HG03521 (cell line): ENCODE data around the gene RNGTT.

Experiments
- ATAC-seq: cut with Tn5 transposase; IDR thresholded peaks from one replicate; pipeline ENCODE4 v1.9.1; 2021; ENCODE audit warnings: mild to moderate bottlenecking, moderate library complexity; ENCODE audit not compliant: unreplicated experiment

The RNGTT gene

DNA sequence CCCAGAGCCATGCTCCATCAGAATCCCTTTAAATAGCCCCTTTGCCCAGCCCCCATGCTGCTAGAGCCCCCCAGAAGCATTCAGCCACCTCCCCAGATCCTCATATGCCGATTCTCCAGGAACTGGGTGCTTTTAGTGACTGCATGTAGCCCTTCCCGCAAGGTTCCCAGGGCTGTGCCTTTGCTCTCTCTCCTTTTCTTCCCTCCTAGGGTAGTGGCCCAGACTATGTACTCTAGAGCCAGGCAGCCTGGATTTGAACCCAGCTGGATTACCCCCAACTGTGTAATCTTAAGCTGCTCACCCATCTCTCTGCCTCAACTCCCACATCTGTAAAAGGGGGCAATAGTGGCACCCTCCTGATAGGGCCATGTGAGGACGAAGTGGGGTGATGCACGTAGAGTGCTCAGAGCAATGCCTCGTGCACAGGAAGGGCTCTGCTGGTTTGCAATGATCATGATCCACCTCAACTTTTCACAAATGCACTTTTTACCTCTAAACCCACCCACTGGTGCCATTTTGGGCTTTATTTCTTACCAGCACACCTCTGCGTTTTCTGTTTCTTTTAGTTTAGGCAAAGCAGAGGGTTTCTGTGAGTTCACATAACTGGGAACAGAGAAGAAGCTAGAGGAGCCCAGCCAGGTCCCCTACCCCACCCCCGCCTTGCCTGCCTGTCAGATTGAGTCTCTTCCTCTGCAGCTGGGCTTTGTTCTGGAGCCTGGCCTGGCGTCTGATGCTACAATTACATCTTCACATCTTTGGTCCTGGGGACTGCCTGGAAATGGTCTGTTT is 396.5 kb downstream of the RNGTT start:
- peak; percentile 45 for ATAC-seq

DNA sequence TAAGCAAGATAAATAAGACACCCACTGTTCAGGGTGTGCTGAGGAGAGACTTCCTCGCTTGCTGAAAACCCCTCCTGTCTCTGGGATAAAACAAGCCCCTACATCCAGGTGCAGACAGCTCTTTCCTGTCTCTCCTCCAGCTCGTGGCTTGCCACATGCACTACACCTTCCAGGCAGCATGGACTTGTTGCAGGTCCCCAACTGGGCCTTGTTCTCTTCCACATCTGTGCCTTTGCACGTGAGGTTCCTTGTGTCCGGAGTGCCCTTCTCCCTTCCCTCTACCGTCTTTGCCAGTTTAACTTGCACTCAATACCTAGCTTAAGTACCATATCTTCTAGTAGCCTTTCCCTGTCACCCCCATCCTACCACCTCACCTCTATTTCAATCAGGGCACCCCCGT is 397.6 kb downstream of the RNGTT start:
- no peak for ATAC-seq

DNA sequence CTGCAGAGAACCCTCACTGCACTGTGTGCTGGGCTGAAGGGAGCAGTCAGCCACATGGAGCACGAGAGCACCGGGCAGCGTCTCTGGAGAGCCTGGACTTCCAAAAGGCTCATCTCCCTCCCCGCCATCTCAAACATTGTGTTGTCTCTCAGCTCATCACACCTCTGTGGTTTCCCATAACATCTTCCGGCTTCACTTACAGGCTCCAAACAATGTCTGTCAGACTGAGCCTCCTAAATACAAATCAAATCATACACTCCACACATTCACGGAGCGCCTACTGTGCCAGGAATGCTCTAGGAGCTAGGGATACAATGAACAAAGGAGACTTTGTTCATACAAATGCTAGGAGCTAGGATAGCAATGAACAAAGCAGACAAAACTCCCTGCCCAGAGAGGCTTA is 398.0 kb downstream of the RNGTT start:
- no peak for ATAC-seq

DNA sequence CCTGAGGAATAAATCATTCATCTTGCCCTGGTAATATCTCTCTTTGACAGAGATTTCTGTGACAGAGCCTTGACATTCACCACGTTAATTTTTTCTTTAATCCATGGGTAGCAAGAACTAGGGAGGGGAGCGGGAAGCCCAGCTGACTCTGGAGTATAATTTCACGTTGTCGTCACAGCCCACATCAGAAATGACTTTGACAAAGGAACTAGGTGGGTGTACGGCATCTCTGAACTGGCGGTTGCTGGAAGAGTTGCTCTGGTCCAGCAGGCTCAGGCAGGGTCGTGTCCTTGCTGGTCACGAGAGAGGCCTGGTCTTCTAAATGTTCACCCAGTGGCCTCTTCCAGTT is 400.2 kb downstream of the RNGTT start:
- no peak for ATAC-seq

DNA sequence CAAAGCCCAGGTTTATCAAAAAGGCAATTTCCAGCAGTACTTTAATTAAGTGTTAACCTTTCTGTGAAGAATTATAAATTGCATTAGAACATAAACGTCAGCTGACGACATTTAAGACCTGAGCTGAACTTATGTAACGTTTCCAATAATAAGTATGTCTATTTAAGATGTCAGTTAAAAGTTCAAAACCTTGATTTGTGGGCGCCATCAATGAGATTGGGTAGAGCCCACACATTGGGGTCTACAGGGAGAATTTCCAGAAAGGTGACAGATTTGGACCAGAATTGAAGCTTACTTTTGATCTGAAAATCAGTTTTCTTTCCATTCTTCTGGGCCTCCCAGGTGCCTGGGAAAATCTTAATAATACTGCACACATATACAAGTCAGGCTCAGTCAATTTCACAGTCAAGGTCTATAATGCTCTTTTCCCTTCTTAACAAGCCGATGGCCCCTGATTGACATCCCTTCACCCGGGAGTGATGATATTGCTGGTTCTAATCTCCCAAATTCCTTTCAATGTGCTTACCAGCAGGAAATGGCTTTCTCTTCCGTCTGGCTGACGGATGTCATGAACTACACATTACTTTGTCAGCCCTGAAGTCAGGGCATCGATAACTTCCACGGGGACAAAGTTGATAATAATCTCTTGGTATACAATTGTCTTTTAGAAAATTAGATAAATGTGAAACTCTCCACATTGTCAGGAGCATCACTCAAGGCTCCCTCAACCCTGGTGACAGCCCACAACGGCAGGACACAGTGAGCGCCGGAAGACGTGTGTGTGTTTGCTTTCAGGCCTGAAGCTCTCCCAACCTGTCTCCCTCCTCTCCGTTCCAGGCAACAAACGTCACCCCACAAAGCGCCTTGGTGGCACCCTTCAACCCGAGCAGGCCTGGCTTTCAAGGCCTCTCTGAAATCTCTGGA is 400.8 kb downstream of the RNGTT start:
- no peak for ATAC-seq

DNA sequence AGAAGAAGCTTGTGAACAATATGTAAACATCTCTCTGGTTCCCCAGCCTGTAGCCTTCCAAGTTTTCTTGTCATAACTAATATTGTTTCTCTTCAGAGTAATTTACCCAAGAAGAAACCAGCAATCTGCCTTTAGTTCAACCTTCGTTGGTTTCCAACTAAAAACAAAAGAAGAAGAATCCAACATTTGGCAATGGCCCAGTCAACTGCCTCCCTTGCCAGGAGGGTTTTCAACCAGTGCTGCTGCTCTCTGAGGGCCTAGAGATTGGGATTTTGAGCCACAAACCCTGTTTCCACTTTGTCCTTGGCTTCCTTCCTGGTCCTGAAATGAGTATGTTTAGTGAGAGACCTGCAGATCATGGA is 401.5 kb downstream of the RNGTT start:
- no peak for ATAC-seq

DNA sequence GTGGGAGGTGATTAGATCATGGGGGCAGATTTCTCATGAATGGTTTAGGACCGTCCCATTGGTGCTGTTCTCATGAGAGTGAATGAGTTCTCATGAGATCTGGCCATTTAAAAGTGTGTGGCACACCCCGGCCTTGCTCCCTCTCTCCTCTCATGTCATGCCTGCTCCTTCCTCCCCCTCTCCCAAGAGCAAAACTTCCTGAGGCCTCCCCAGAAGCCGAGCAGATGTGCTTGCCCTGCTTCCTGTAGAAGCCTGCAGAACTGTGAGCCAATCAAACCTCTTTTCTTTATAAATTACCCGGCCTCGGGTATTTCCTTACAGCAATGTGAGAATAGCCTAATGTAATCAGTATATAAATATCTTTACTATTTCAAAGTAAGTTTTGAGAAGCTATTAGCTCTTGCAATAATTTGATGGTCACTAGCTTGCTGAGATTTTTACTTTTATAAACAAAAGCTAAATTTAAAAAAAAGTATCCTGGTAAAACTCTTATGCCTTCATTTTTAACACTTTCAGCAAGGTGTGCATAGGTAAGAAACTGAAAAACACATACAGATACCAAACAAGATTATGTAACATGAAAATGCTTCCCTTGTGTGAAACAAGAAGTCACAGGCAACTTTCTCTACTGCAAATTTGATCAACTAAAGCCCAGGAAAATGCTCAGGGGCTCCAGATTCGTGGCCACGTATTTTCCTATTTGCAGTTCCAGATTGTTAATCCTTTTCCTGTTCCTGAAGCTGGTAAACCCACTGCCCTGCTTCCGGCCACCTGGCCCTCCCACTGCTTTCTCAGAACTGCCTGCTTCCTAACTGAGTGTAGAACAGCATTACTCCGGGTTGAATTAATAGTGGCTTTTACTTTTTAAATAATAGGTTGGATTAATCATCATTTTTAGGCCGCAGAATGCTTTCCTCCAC is 402.1 kb downstream of the RNGTT start:
- ATAC-seq = no peak
